ENCODE data around the gene MAPK12.
A peak's percentile ranks its signal among the peaks of the same experiment; 100 is the strongest.

Gene MAPK12

DNA sequence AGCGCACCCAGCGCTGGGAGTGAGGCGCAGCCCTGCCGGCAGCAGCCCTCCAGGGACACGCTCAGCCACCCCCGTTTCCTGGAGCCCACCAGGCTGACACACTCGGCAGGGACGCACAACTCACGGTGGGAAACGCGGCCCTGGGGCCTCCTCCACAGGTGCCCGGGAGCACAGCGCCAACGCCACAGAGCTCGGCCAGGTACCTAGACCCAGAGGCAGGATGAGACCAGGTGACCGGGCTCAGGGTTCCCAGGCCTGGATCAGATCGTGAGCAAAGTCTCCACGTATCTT, 34.7 kb downstream of the MAPK12 start:
- no peak for DNase-seq

DNA sequence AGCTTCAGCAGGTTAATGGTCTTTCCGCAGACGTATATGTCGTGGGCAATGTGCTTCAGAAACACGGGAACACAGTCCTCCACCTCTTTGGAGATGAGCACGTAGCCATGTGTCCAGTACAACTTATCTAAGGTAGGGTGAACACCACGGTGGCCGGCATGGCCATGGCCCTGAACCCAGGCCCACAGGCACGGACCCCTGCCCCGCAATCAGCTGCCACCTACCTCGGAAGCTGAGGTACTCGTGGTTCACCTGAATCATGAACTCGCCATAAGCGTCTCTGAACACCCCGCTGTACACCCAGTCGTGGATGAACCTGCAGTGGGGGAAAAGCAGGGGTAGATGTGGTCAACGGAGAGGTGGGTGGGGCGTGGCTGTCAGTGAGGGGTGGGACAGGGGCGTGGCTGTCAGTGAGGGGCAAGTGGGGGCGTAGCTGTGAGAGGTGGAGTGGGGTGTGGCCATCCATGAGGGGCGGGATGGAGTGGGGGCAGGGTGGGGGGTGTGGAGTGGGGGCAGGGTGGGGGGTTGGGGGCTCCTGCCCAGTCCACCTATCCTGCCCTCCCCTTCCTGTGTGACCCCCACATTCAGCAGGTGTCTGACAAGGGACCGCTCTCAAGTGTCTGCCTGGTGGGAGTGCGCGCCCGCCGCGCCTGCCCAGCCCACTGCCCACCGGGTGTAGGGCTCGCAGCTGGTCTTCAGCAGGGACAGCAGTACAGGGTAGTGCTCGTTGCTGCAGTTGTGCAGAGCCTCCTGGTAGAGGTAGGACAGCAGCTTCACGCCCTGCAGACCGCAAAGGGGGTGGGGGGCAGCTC, 35.2 kb downstream of the MAPK12 start:
- DNase-seq: no peak

DNA sequence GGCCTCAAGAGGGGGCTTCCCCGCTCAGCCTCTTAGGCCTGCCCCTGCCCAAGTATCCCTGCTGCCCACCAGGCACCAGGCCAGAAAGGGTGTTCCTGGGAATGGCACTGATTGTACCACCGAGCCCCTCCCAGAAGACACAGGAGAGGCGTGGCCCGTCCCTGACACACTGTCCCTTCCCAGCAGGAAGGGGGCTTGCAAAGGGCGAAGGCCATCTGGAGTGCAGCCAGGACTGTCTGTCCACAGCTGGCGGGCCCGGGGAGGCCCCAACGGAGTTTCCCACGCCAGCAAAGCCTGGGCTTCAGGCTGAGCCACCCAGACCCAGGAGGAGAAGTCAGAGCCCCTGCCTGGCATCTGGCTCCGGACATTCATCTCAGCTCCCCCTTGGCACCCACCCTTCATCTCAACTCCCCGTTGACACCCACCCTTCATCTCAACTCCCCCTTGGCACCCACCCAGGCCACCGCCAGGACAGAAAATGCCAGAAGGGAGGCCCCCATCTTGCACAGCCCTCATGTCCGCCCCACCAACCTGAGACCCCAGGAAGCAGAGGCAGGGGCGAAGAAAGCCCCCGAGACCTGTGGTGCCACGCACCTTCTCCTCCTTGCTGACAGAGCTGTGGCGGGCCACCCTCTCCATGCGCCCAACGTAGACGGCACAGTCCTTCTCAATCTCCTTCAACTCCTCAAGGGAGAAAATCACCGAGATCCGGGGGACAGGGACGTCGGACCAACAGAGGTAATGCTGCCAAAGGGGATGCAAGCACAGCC, 36.1 kb downstream of the MAPK12 start:
- no peak for DNase-seq

DNA sequence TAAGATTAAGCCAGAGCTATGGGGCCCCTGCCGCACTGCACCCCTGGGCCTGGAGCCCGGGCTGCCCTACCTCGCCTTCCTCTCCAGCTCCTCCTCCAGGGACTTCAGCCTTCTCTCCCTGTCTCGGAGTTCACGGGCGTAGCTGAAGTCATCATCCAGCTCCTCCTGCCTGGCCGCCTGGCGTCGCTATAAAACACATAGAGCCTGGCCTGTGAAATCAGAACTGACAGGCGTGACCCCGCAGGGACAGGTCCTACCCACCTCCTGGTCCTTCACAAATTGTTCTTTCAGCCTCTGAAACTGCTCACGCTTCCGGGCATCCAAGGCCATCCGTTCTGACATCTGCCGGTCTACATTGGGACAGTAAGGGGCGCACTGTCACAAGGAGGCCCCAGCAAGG, 37.4 kb downstream of the MAPK12 start:
- no peak for DNase-seq

DNA sequence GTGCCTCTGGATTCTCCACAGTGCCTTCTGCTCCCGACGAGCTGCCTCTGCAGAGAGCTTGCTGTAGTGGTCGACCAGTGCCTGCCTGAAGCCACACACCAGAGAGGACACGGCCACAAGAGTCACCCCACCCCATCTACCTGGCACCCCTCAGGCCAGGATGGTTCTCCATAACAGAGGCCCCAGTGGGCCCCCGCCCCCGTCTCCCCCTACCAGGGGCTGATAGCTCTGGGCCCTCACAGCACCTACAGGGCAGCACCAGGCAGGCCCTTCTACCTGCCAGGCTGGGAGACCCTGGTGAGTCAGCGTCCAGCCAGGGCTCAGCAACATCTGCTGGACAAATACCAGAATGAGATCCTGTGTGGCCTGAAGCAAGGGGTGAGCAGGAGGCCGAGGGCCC, 39.0 kb downstream of the MAPK12 start:
- no peak for DNase-seq

GRCh38 chr22:50221410-50222300, 39.8 kb downstream of the MAPK12 start:
- no peak for DNase-seq

DNA sequence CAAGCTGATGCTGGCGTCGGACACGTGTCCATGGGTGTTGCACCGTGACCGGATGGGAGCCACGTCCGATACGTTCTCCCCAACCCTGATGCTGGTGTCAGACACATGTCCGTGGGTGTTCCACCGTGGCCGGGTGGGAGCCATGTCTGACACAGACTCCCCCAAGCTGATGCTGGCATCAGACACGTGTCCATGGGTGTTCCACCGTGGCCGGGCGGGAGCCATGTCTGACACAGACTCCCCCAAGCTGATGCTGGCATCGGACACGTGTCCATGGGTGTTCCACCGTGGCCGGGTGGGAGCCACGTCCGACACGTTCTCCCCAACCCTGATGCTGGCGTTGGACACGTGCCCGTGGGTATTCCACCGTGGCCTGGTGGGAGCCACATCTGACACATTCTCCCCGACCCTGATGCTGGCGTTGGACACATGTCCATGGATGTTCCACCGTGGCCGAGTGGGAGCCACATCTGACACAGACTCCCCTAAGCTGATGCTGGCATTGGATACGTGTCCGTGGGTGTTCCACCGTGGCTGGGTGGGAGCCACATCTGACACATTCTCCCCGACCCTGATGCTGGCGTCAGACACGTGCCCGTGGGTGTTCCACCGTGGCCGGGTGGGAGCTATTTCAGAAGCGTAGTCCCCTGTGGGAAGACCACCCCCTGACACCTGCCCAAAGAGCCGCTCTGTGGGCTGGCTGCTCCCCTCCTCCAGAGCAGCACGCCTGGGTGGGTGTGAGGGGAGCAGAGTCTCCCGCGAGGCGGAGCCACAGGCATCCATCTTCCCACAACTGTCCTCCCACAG, 40.7 kb downstream of the MAPK12 start:
- DNase-seq: no peak

DNA sequence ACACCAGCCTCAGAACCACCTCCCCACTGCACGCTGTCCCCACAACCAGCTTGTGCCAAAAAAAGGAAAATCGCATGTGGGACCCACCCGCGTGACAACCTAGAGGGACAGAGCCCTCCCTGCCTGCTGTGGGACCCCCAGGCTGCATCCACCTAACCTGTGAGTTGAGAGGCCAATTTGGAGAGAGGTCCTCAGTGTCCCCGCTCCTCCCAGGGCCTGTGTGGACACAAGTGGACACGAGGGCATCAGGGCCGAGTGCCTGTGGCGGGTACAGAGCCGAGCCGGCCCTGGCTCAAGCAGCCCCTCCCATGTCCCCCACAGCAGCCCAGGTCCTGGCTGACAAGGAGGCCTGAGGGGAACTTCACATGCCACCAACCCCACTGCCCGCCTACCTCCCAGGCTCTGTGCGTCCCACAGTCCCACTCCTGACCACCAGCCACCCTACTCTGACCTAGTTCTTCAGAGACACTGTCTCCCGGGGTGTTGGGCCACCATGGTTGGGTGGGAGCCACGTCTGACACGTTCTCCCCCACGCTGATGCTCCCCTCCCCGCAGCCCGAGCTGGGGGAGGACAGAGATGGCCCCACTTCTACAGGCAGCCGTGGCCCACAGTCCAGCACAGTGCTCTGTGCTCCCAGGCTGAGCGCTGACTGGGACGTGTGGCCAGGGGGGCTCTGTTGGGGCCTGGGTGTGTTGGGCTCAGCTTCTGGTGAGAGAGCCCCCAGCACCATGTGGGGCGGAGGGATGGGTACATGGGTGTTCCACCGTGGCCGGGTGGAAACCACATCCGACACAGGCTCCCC, 41.5 kb downstream of the MAPK12 start:
- DNase-seq: no peak

- DNase-seq: no peak
Measured at GRCh38 chr22:50218996-50219727, 42.3 kb downstream of the MAPK12 start.

DNA sequence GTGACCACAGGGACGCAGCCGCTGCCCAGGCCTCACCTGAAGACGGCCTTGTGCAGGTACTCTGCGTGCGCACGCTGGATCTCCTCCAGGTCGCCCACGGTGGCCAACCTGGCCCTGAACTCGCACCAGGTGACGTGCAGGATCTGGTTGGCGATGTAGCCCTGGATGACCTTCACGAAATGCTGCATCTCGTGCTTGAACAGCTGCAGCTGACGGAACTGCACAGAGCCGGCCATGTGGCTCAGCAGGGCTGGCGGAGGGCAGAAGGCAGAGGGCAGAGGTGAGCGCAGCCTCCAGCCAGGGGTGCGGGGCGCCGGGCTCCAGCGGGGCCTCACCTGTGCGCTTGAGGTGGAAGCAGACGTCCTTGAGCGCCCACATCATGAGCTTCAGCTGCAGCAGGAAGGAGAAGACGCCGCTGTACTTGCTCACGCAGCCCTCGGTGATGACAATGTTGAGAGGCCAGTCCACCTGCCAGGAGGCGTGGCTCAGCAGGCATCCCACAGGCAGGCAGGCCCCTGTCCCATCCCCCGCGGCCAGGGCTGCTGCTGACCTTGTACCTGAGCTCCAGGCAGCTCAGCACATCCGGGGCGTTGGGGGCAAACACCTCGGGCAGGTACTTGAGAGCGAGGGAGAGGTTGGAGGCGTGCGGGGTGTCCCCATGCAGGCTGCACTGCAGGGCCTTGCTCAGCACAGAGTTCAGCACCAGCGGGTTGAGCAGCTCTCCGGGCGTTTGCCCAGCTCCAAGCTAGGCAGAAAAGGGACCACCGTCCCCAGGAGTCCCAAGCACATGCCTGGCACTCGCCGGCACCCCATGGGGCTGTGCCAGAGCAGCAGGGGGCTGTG, 43.1 kb downstream of the MAPK12 start:
- DNase-seq: no peak

GRCh38 chr22:50217543-50218152, 43.8 kb downstream of the MAPK12 start:
- no peak for DNase-seq

GRCh38 chr22:50216684-50217520, 44.6 kb downstream of the MAPK12 start:
- no peak for DNase-seq

DNA sequence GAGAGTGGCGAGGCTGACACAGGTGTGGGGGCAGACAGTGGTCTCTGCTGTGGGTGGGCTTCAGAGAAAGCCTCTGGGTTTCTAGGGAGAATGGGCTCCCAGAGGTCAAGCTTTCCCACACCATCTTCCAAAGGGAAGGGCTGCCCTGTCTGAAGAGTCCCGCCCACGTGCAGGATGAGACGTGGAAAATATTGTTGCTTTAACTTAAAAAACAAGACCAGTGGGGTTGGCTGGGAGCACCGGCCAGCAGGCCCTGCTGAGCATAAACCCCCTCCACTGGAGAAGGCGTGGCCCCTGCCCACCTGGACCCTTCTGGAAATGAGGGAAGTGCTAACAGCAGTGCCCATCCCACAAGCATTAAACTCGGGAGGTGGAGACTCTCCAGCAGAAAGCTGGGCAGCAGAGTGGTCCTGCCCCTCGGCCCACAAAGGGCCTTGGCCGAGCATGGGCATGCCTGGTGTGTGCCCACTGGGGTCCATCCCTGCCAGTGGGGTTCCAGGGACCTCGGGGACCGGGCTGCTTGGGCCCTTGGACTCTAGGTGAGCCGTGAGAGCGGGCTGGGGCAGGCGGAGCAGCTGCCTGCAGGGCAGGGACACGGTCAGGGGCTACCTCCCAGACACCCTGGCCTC, 45.3 kb downstream of the MAPK12 start:
- DNase-seq: no peak

GRCh38 chr22:50215297-50216054, 46.0 kb downstream of the MAPK12 start:
- DNase-seq: no peak

DNA sequence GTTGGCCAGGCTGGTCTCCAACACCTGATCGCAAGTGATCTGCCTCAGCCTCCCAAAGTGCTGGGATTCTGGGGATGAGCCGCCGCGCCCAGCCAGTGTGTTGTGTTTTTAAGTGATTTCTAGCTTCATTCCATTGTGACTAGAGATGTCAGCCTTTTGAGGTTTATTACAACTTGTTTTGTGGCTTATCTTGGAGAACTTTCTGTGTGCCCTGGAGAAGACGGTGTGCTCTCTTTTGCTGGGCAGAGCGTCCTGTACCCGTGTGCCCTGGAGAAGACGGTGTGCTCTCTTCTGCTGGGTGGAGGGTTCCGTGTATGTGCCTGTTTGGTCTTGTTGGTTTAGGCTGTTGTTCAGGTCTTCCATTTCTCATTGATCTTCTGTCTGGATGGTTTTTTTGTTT, 48.2 kb downstream of the MAPK12 start:
- DNase-seq: no peak

GRCh38 chr22:50211147-50211546, 50.3 kb downstream of the MAPK12 start:
- DNase-seq: no peak

- DNase-seq: peak; percentile 18
Measured at GRCh38 chr22:50210378-50211139, 50.9 kb downstream of the MAPK12 start.
